Glutamatergic neuron (in vitro differentiated cells): ENCODE measurements around the gene TMEM225B. TPM values are rescaled to one million over a fixed set of nuclear protein-coding genes. Genes with fewer than 3 reads are reported as not detected.

ENCODE experiments used
- DNase-seq: peaks from one replicate; pipeline ENCODE4 v3.0.0; 2022
- H3K27ac Mint-ChIP-seq: one replicate; pipeline ENCODE4 v1.8.0; 2020; ENCODE audit warnings: mild to moderate bottlenecking, mixed read lengths, inconsistent platforms; ENCODE audit not compliant: unreplicated experiment
- H3K27me3 Mint-ChIP-seq: one replicate; pipeline ENCODE4 v1.8.0; 2020; ENCODE audit warnings: mild to moderate bottlenecking, moderate library complexity, mixed read lengths, inconsistent platforms; ENCODE audit not compliant: unreplicated experiment
- H3K36me3 Mint-ChIP-seq: one replicate; pipeline ENCODE4 v1.8.0; 2020; ENCODE audit warnings: mild to moderate bottlenecking, mixed read lengths, inconsistent platforms; ENCODE audit not compliant: unreplicated experiment
- H3K4me1 Mint-ChIP-seq: one replicate; pipeline ENCODE4 v1.8.0; 2020; ENCODE audit warnings: mild to moderate bottlenecking, low read depth, mixed read lengths, inconsistent platforms; ENCODE audit not compliant: unreplicated experiment
- H3K4me3 Mint-ChIP-seq: one replicate; pipeline ENCODE4 v1.8.0; 2020; ENCODE audit warnings: mild to moderate bottlenecking, mixed read lengths, inconsistent platforms; ENCODE audit not compliant: unreplicated experiment
- H3K9me3 Mint-ChIP-seq: one replicate; pipeline ENCODE4 v1.8.0; 2020; ENCODE audit warnings: mild to moderate bottlenecking, moderate library complexity, mixed read lengths, inconsistent platforms; ENCODE audit not compliant: unreplicated experiment
- total RNA-seq: library from RNA; stranded (reverse); fragmentation: NEBNext Ultra II Directional; extraction: Animal tissue kit (Norgen Biotek cat#: 25700); gene quantifications from one replicate; pipeline ENCODE4 v1.2.1, GENCODE V29; 2021; ENCODE audit not compliant: unreplicated experiment
- TF ChIP-seq, protein P1 (sequence below): fragments of 200-600 bp; sonication (generic); IDR thresholded peaks from one replicate; pipeline ENCODE4 v1.5.0; 2021; ENCODE audit not compliant: partially characterized antibody, unreplicated experiment

The TMEM225B gene
- total RNA-seq, 1 donor from 2014 or later, result 0.66 TPM

DNA sequence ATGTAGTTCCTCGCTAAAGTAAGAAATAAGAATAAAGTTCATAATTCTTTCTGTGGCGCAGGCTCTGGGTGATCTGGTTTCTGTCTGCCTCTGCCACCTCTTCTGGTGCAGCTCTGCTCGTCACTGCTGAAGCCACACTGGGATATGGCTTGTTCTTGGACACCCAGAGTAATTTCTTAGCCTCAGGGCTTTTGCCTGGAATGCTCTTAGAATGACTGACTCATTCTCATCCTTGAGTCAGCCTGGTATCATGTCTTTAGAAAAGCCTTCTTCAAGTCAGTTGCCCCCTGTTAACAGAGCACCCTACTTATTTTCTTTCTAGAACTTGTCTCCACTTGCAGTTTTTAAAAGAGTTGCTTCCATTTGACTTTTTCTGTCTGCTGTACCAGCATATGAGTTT lies 20.7 kb downstream of the TMEM225B start:
- H3K4me1 Mint-ChIP-seq, result no peaks in the 10 kb centered on the region
- H3K36me3 Mint-ChIP-seq, result no peaks in the 10 kb centered on the region
- no peak overlapping the region for H3K27ac Mint-ChIP-seq
- peaks cover 5% of the 10 kb centered on the region for H3K27me3 Mint-ChIP-seq
- TF ChIP-seq, protein P1, sequence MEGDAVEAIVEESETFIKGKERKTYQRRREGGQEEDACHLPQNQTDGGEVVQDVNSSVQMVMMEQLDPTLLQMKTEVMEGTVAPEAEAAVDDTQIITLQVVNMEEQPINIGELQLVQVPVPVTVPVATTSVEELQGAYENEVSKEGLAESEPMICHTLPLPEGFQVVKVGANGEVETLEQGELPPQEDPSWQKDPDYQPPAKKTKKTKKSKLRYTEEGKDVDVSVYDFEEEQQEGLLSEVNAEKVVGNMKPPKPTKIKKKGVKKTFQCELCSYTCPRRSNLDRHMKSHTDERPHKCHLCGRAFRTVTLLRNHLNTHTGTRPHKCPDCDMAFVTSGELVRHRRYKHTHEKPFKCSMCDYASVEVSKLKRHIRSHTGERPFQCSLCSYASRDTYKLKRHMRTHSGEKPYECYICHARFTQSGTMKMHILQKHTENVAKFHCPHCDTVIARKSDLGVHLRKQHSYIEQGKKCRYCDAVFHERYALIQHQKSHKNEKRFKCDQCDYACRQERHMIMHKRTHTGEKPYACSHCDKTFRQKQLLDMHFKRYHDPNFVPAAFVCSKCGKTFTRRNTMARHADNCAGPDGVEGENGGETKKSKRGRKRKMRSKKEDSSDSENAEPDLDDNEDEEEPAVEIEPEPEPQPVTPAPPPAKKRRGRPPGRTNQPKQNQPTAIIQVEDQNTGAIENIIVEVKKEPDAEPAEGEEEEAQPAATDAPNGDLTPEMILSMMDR, result no peak
- peaks cover 2% of the 10 kb centered on the region for H3K9me3 Mint-ChIP-seq
- no peak for DNase-seq
- H3K4me3 Mint-ChIP-seq, result no peak overlapping the region

DNA sequence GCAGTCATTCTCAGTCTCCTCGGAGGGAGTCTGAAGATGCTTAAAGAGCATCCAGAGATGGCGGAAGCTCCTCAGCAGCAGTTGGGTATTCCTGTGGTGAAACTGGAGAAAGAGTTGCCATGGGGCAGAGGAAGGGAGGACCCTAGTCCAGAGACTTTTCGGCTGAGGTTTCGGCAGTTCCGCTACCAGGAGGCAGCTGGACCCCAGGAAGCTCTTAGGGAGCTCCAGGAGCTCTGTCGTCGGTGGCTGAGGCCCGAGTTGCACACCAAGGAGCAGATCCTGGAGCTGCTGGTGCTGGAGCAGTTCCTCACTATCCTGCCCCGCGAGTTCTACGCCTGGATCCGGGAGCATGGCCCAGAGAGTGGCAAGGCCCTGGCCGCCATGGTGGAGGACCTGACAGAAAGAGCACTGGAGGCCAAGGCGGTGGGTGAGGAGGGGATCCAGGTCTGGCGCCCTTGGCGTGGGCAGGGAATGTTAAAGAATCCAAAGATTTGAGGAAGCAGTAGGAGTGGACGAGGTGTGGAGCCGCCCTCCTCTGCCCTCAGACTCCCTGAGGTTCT lies 21.6 kb downstream of the TMEM225B start:
- H3K27ac Mint-ChIP-seq, result no peak overlapping the region
- DNase-seq, result no peak
- no peaks in the 10 kb centered on the region for H3K4me1 Mint-ChIP-seq
- no peak overlapping the region for H3K4me3 Mint-ChIP-seq
- peaks cover 5% of the 10 kb centered on the region for H3K27me3 Mint-ChIP-seq
- TF ChIP-seq, protein P1, result no peak
- peaks cover 2% of the 10 kb centered on the region for H3K9me3 Mint-ChIP-seq
- peaks cover 2% of the 10 kb centered on the region for H3K36me3 Mint-ChIP-seq

DNA sequence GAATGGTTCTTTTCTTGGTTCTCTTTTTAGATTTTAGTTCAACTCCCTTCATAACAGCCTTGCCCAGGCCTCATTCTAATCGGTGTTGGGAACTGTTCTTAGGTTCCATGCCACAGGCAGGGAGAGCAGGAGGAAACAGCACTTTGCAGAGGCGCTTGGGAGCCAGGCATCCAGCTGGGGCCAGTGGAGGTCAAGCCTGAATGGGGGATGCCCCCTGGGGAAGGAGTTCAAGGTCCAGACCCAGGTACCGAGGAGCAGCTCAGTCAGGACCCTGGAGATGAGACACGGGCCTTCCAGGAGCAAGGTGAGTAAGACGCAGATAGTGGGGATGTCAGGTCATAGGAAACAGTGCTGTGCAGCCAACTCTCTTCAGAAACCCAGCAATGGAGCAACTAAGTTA lies 23.2 kb downstream of the TMEM225B start:
- no peak for DNase-seq
- Mint-ChIP-seq H3K4me3 (no peak overlapping the region), H3K9me3 (peaks cover 2% of the 10 kb centered on the region), H3K27me3 (peaks cover 5% of the 10 kb centered on the region), H3K27ac (no peak overlapping the region), H3K36me3 (peaks cover 4% of the 10 kb centered on the region), H3K4me1 (no peaks in the 10 kb centered on the region)
- TF ChIP-seq, protein P1, result no peak

DNA sequence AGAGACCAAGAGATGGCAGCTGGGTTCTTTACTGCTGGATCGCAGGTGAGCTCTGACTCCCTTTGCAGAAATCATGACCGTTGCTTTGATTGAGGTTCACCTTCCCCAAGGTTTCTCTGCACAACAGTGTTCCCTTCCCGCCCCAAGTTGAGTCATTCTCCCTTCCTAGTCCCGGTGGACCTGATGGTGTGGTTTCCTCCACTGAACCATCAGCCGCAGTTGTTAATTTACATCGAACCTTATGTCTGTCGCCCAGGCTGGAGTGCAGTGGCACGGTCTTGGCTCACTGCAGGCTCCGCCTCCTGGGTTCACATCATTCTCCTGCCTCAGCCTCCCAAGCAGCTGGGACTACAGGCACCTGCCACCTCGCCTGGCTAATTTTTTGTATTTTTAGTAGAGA lies 24.5 kb downstream of the TMEM225B start:
- Mint-ChIP-seq H3K4me1 (no peaks in the 10 kb centered on the region), H3K9me3 (peaks cover 2% of the 10 kb centered on the region), H3K27ac (no peak overlapping the region), H3K4me3 (no peak overlapping the region), H3K36me3 (peaks cover 4% of the 10 kb centered on the region), H3K27me3 (no peaks in the 10 kb centered on the region)
- DNase-seq, result no peak
- TF ChIP-seq, protein P1, result no peak

DNA sequence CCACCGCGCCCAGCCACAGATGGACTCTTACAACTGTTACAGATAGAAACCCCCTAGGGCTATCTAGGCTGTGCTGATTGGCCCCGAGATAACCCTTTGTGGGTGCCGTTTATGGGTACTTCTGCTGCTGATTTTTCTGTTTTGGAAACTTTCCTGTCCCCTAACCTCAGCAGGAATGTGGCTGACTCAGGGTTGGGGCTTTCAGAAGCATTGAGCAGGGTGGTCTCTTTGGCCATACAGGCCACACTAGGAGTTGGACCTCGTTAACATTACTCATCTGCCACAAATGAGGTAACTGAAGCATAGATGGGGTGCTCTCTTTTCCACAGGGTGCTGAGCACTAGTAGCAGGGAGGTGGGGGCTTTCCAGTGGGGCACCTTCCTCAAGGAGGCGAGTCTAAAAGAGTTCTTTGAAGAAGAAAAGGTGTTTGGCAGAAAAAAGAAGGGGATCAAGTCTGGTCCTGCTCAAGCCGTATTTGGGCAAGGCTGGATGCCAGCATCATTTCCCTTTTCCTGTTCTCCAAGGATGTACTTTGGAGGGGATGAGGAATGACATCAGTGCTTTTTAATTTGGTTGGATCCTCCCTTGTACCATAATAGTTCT lies 25.1 kb downstream of the TMEM225B start:
- H3K27me3 Mint-ChIP-seq, result no peaks in the 10 kb centered on the region

More for the DNA sequence above, 25.1 kb downstream of the TMEM225B start:
- H3K4me1 Mint-ChIP-seq, result no peaks in the 10 kb centered on the region
- TF ChIP-seq, protein P1, result no peak
- no peak overlapping the region for H3K27ac Mint-ChIP-seq
- no peak for DNase-seq
- peaks cover 4% of the 10 kb centered on the region for H3K36me3 Mint-ChIP-seq
- H3K9me3 Mint-ChIP-seq, result no peaks in the 10 kb centered on the region
- no peak overlapping the region for H3K4me3 Mint-ChIP-seq
